ENCODE results near the gene ZC2HC1C. TPM values are rescaled to one million over a fixed set of nuclear protein-coding genes. Genes with fewer than 3 reads are reported as not detected.

Gene ZC2HC1C
- polyA plus RNA-seq, 2 of the 4 experiments (the other 2 are of a cell fraction): 2.7 to 3.9 TPM

GRCh38 chr14:75121552-75121951 is 52.1 kb downstream of the ZC2HC1C start:
- Histone ChIP-seq H3K4me1 (peaks cover 52% of the 10 kb centered on the region), H3K9me3 (no peaks in the 10 kb centered on the region), H3K27ac (peak overlapping the region in 1 of 2 experiments; percentile 45; a peak in 1 of 6 replicates), H3K4me3 (no peak overlapping the region), H3K4me2 (no peak overlapping the region)
- ChIA-PET POLR2A (no interaction called here), CTCF (interaction anchor here (1.2 to 1.3 kb wide), 2 partner anchors 11 to 32 kb away, joined by 3 to 4 read pairs; no protein-coding TSS in a partner anchor)
- FAIRE-seq: no peak
- DNase-seq (ENCODE audit: low read depth in 1 of 2, low spot score in 1 of 2): no peak
- 92% methylated on average over 7 of the region's 7 CpGs for WGBS (ENCODE audit: missing lambda C conversion rate)
- TF ChIP-seq MYC (IDR thresholded peaks at IDR 0.05; ENCODE audit: borderline replicate concordance, low read length): no peak
- no peak for TF ChIP-seq MAZ (IDR thresholded peaks at IDR 0.05; ENCODE audit: borderline replicate concordance, low read depth, low read length)
- no peak for TF ChIP-seq CBX2 (IDR thresholded peaks at IDR 0.05; ENCODE audit: borderline replicate concordance, low read depth)
- TF ChIP-seq, protein P1, sequence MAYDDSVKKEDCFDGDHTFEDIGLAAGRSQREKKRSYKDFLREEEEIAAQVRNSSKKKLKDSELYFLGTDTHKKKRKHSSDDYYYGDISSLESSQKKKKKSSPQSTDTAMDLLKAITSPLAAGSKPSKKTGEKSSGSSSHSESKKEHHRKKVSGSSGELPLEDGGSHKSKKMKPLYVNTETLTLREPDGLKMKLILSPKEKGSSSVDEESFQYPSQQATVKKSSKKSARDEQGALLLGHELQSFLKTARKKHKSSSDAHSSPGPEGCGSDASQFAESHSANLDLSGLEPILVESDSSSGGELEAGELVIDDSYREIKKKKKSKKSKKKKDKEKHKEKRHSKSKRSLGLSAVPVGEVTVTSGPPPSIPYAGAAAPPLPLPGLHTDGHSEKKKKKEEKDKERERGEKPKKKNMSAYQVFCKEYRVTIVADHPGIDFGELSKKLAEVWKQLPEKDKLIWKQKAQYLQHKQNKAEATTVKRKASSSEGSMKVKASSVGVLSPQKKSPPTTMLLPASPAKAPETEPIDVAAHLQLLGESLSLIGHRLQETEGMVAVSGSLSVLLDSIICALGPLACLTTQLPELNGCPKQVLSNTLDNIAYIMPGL (CRISPR knock-in tag; IDR thresholded peaks at IDR 0.05; ENCODE audit: borderline replicate concordance): no peak
- no peak for TF ChIP-seq ATOH8 (CRISPR knock-in tag; IDR thresholded peaks at IDR 0.05; ENCODE audit: low read depth)
- no peak for TF ChIP-seq RNF2 (IDR thresholded peaks at IDR 0.05; ENCODE audit: borderline replicate concordance, low read depth)
- no peak for ATAC-seq

GRCh38 chr14:75123991-75124390 is 54.5 kb downstream of the ZC2HC1C start:
- CTCF ChIA-PET: interaction anchor here (0.7 to 10.0 kb wide), 2 partner anchors 36 to 176 kb away, joined by 3 to 250 read pairs; no protein-coding TSS in a partner anchor
- peak overlapping the region; percentile 31 to 44; a peak in 5 of 6 replicates for H3K27ac ChIP-seq
- ATAC-seq (peak in 1 of 2 experiments; percentile 29; a peak in 3 of 6 replicates), DNase-seq (ENCODE audit: low read depth in 1 of 2, low spot score in 1 of 2) (peak; percentile 69), FAIRE-seq (no peak)
- POLR2A ChIA-PET: interaction anchor here (1.6 kb wide), 1 partner anchor 155 kb away, joined by 4 read pairs; the partner anchor contains the start of gene FOS
- 7% methylated on average over 7 of the region's 7 CpGs for WGBS (ENCODE audit: missing lambda C conversion rate)
- H3K4me1 ChIP-seq: peaks cover 62% of the 10 kb centered on the region
- H3K4me3 ChIP-seq: no peak overlapping the region
- TF ChIP-seq CEBPB (IDR thresholded peaks at IDR 0.05): no peak
- TF ChIP-seq EHF (CRISPR knock-in tag; IDR thresholded peaks at IDR 0.05): no peak
- TF ChIP-seq CTCF (IDR thresholded peaks at IDR 0.05): no peak
- TF ChIP-seq HEYL (CRISPR knock-in tag; IDR thresholded peaks at IDR 0.05): no peak
- no peak for TF ChIP-seq ELK1 (IDR thresholded peaks at IDR 0.05; ENCODE audit: low read depth, low read length)
- TF ChIP-seq FOSL2 (IDR thresholded peaks at IDR 0.05): no peak
- peak; percentile 71 for TF ChIP-seq FOSL2 (CRISPR knock-in tag; IDR thresholded peaks at IDR 0.05)
- no peak for TF ChIP-seq GATA3 (IDR thresholded peaks at IDR 0.05; ENCODE audit: borderline replicate concordance)
- no peak for TF ChIP-seq RAD21 (conservative IDR thresholded peaks at IDR 0.05 in 1 of 2, IDR thresholded peaks at IDR 0.05 in 1 of 2)
- 0 out of 2 replicates have a peak, but pooled peaks have one; percentile 30 for TF ChIP-seq MAX (IDR thresholded peaks at IDR 0.05)
- peak overlapping the region; percentile 91 for H3K4me2 ChIP-seq
- no peaks in the 10 kb centered on the region for H3K9me3 ChIP-seq
